ENCODE data around the gene TNRC6C.

Gene TNRC6C

DNA sequence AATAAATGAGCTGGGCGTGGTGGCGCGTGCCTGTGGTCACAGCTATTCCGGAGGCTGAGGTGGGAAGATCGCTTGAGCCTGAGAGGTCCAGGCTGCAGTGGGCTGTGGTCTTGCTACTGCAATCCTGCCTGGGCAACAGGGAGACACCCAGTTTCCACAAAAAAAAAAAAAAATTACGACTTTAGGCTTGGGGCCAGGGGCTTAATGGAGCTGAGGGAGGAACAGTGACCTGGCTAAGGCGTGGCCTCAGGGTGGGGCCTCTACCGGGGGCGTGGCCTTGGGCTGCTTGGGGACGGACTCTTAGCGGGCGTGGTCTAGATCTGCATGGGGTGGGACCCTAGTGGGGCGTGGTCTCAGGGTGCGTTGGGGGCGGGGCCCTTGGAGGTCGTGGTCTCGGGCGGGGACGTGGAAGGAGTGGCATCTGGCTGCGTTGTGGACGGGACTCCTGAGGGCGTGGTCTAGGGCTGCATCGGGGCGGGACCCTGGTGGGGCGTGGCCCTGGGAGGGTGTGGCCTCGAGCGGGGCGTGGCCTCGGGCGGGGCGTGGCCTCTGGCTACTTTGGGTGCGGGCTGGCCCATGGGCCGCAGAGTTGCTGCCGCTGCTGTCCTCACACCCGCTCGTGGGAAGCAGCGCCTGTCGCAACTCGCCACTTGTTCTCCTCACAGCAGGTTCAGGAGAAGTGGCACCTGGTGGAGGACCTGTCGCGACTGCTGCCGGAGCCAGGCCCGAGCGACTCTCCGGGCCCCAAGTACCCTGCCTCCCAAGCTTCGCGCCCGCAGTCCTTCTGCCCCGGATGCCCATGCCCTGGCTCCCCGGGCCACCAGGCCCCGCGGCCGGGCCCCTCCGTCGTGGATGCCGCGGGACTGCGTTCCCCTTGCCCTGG, 181.9 kb downstream of the TNRC6C start:
- DNase-seq (ENCODE audit: low spot score), result no peak

- DNase-seq (ENCODE audit: low spot score), result no peak
Observed at GRCh38 chr17:78141437-78142118, 183.1 kb downstream of the TNRC6C start.

- DNase-seq (ENCODE audit: low spot score), result no peak
Observed at GRCh38 chr17:78142119-78142861, 183.8 kb downstream of the TNRC6C start.

GRCh38 chr17:78143214-78144146, 185.0 kb downstream of the TNRC6C start:
- no peak for DNase-seq (ENCODE audit: low spot score)

DNA sequence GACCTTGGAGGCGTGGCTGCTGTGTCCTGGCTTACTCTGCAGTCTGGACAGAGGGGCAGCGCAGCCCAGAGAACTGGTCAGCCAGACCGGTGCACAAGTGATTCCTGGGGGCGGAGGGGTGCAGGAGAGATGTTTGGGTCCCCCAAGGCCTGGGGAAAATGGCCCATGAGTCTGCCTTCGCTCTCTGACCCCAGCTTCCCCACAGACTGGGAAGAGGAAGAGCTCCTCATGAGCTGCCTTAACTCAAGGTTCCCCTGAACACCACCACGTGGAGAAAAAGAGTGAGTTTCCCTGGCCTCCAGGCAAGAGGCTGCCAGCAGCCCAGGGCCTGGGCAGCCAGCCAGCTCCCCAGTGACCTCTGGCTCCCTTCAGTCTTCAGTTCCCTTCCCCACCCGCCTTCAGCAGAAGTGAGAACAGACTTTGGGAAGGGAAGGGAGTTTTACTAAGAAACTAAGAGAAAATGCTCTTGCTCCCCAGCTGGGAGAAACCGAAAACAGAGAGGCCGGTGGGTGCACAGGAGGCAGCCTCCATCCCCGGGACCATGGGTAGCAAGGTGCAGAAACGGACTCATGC, 185.7 kb downstream of the TNRC6C start:
- DNase-seq (ENCODE audit: low spot score), result peak; percentile 91

DNA sequence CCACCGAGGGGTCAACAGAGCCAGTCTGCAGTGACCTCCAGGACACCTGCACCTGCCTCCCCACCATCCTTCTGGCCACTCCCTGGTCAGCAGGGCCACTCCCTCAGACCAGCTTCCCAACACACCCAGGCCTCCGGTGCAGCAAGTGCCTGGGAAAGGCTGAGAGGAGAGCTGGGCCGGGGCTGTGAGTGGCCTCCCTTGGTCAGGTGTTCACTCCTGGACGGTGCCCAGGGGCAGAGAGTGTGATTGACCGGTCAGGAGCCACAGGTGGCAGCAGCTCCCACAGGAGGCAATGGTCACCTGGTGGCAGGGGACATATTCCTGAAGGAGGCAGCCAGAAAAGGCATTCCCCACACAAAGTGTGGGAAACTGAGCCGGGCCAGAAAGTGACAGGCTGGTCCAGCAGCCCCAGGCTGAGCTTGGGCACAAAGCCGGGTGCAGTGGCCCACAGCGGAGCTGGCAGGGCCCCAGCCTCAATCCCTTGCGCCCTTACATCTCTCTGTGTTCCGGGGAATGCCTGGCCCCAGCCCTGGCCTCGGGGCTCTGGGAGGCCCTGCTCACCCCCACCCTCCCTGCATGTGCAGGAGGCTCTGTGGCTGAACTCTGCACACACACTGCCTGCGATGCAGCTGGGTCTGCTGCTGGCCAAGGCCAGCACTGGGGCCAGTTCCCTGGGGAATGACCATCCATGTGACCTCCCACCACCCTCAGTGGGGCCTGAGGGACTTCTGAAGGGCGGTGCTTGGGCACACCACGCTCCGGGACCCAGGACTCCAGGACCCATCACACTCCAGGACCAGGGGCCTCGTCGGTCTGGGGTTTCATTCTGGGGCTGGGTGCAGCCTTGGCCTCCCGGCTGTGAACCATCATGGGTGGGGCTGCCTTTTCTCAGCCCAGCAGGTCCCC, 186.5 kb downstream of the TNRC6C start:
- no peak for DNase-seq (ENCODE audit: low spot score)

- DNase-seq (ENCODE audit: low spot score), result no peak
Observed at GRCh38 chr17:78146471-78146869, 188.0 kb downstream of the TNRC6C start.

DNA sequence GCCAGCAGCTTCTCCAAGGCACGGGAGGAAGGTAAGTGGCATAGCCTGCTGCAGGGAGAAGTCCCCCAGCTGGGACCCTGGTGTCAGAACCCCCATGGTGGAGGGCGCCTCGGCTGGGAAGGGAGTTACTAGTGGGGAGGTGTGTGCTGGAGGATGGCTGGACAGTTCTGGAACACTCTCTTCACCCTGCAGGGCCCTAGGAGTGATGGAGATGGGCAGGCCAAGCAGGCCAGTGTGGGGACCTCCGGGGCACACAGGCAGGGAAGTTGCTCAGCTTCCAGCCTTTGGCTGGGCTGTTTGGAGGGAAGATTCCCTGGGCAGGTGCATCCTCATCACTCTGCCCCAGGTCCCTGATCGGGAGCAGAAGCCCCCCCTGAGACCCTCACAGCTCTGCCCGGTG, 188.4 kb downstream of the TNRC6C start:
- no peak for DNase-seq (ENCODE audit: low spot score)

DNA sequence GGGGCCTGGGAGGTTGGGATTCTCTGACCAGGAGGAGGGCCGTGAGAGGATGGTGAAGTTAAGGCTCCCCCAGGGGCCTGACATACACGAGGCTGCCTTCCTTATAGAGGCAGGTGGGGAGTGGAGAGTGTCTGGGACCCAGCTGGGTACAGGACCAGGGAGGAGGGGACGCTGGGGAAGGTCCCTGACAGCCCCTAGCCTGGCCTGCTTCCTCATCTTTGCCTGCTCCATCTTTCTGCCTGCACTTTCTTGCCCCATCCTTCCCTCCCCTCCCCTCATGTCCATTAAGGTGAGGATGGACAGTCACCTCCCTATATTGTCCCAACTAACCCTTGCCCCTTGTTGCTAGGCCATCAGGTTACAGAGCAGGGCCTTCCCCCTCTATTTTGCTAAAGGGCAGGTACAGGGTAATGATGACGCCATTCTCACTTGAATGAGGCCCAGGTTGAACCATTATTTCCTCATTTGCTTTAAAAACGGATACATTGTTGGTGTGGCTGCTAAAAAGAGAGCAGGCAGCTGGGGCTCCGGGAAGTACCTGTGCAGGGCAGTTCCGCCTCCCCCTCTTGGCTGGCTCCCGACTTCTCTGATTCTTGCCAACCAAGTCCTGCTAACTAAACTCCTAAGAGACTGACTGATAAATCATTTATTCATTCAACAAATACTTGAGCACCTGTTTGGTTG, 189.0 kb downstream of the TNRC6C start:
- DNase-seq (ENCODE audit: low spot score), result no peak

DNA sequence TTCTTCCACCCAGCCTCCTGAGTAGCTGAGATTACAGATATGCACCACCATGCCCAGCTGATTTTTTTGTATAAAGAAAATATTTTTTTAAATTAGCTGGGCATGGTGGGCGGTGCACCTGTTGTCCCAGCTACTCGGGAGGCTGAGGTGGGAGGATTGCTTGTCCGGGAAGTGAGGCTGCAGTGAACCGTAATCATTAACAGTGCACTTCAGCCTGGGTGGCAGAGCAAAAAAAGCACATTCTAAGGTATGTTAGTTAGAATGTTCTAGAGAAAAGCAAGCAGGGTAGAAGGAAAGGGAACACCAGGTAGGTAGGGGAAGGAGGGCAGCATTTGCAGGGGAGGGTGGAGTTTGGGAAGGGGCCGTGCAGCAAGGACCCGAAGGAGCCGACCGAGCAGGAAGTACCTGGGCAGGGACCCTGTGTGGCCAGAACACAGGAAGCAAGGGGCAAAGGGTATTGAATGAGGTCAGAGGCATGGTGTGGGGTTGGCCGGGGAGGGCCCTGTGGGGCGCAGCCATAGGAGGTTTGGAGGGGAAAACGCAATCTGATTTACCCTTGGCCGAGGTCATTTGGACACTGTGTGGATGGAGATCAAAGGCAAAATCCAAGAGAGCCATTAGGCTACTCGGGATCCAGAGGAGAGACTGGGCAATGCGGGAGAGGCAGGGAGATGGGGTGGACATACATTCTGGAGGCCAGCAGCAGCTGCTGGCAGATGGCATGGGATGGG, 189.9 kb downstream of the TNRC6C start:
- DNase-seq (ENCODE audit: low spot score), result no peak

GRCh38 chr17:78151514-78152008, 193.1 kb downstream of the TNRC6C start:
- no peak for DNase-seq (ENCODE audit: low spot score)

DNA sequence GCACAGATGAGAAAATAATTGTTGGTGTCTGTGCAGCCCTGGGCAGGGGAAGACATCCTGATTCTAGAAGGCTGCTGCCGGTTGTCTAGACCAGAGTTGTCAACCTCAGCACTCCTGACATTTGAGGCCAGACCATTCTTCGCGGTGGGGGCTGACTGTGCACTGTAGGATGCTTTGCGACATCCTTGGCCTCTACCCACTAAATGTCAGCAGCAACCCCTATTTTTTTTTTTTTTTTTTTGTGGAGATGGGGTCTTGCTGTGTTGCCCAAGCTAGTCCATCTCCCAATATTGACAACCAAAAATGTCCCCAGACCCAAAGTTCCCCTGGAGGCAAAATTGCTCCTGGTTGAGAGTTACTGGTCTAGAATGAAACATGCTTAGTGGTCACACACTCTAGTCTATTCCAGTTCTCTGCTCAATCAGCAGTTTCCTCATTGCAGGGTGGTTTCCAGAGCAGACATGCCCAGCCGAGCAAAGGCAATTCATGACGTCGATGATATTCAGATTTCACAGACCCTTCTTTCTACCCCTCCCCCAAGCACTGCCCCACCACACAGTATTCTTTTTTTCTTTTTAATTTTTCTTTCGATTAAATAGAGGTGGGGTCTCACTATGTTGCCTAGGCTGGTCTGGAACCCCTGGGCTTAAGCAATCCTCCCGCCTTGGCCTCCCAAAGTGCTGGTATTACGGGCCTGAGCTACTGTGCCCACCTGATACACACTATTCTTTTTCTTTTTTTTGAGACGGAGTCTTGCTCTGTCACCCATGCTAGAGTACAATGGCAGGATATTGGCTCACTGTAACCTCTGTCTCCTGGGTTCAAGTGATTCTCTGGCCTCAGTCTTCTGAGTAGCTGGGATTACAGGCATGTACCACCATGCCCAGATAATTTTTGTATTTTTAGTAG, 196.7 kb downstream of the TNRC6C start:
- DNase-seq (ENCODE audit: low spot score), result no peak
